ENCODE measurements around the gene SF3B1. TPM values are rescaled to one million over a fixed set of nuclear protein-coding genes. Genes with fewer than 3 reads are reported as not detected.
"Not testable (repeated sequence)": the region's sequence is repeated elsewhere in the genome, so short reads cannot be mapped to it uniquely, and the experiment has no call there.

Gene SF3B1
- total RNA-seq, 1 donor from 2014 or later: 787 TPM

GRCh38 chr2:197435598-197436420 lies 981 bp upstream of the SF3B1 start:
- peak overlapping the region; percentile 85 for H3K4me2 ChIP-seq
- peak overlapping the region; percentile 73 for H3K9ac ChIP-seq
- H2AFZ ChIP-seq (replicated peaks): peak overlapping the region; percentile 40
- no peak overlapping the region for H3K27ac ChIP-seq
- Mint-ChIP-seq H3K9me3 (no peaks in the 10 kb centered on the region), H3K4me3 (peak overlapping the region; percentile 94), H3K27me3 (ENCODE audit: insufficient read depth, low read depth) (no peaks in the 10 kb centered on the region), H3K27ac (peak overlapping the region; percentile 80), H3K36me3 (peaks cover 10% of the 10 kb centered on the region), H3K4me1 (peaks cover 25% of the 10 kb centered on the region)
- H3K9me3 ChIP-seq (ENCODE audit: low read depth): no peaks in the 10 kb centered on the region
- DNase-seq (ENCODE audit: low spot score): no peak
- H3K4me1 ChIP-seq: peaks cover 12% of the 10 kb centered on the region
- H3K27me3 ChIP-seq: no peaks in the 10 kb centered on the region
- H3F3A ChIP-seq (ENCODE audit: low read depth): no peaks in the 10 kb centered on the region
- peak overlapping the region; percentile 96 for H3K4me3 ChIP-seq
- no peaks in the 10 kb centered on the region for H3K36me3 ChIP-seq
- no peak for TF ChIP-seq EZH2phosphoT487 (IDR thresholded peaks at IDR 0.05)
- TF ChIP-seq, protein P1, sequence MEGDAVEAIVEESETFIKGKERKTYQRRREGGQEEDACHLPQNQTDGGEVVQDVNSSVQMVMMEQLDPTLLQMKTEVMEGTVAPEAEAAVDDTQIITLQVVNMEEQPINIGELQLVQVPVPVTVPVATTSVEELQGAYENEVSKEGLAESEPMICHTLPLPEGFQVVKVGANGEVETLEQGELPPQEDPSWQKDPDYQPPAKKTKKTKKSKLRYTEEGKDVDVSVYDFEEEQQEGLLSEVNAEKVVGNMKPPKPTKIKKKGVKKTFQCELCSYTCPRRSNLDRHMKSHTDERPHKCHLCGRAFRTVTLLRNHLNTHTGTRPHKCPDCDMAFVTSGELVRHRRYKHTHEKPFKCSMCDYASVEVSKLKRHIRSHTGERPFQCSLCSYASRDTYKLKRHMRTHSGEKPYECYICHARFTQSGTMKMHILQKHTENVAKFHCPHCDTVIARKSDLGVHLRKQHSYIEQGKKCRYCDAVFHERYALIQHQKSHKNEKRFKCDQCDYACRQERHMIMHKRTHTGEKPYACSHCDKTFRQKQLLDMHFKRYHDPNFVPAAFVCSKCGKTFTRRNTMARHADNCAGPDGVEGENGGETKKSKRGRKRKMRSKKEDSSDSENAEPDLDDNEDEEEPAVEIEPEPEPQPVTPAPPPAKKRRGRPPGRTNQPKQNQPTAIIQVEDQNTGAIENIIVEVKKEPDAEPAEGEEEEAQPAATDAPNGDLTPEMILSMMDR (IDR thresholded peaks at IDR 0.05): no peak
- no peak for TF ChIP-seq EZH2 (IDR thresholded peaks at IDR 0.05)
- H4K20me1 ChIP-seq (ENCODE audit: low read depth): peaks cover 37% of the 10 kb centered on the region
- peaks cover 52% of the 10 kb centered on the region for H3K79me2 ChIP-seq (ENCODE audit: low read depth)

- peaks cover 27% of the 10 kb centered on the region for H3K4me1 Mint-ChIP-seq
- no peak for DNase-seq (ENCODE audit: low spot score)
Observed at GRCh38 chr2:197433780-197434438, 919 bp downstream of the SF3B1 start.

DNA sequence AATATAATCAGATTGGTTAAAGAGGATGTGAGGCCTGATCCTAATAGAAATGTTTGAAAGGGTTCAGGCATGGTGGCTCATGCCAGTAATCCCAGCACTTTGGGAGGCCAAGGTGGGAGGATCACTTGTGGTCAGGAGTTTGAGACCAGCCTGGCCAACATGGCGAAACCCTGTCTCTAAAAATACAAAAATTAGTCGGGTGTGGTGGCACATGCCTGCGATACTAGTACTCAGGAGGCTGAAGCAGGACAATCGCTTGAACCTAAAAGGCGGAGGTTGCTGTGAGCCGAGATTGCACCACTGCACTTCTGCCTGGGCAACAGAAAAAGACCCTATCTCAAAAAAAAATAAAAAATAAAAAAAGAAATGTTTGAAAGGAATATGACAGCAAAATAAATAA lies 2.3 kb downstream of the SF3B1 start:
- not testable (repeated sequence) for H3K27ac ChIP-seq; H3K9ac ChIP-seq; H2AFZ ChIP-seq (replicated peaks); H3K27me3 Mint-ChIP-seq (ENCODE audit: insufficient read depth, low read depth); H3F3A ChIP-seq (ENCODE audit: low read depth); H3K27ac Mint-ChIP-seq; H3K9me3 ChIP-seq (ENCODE audit: low read depth); DNase-seq (ENCODE audit: low spot score); H3K27me3 ChIP-seq; H3K9me3 Mint-ChIP-seq; H3K36me3 ChIP-seq
- Histone ChIP-seq H4K20me1 (ENCODE audit: low read depth) (peaks cover 70% of the 10 kb centered on the region), H3K79me2 (ENCODE audit: low read depth) (peaks cover 85% of the 10 kb centered on the region), H3K4me2 (peak overlapping the region; percentile 90), H3K4me1 (peaks cover 12% of the 10 kb centered on the region), H3K4me3 (peak overlapping the region; percentile 96)
- Mint-ChIP-seq H3K4me1 (peaks cover 27% of the 10 kb centered on the region), H3K4me3 (peak overlapping the region; percentile 94), H3K36me3 (peaks cover 18% of the 10 kb centered on the region)

More at GRCh38 chr2:197433780-197434438, 919 bp downstream of the SF3B1 start:
- TF ChIP-seq EZH2phosphoT487 (IDR thresholded peaks at IDR 0.05) (no peak), EZH2 (IDR thresholded peaks at IDR 0.05) (no peak)
- TF ChIP-seq, protein P1 (IDR thresholded peaks at IDR 0.05): no peak
- no peaks in the 10 kb centered on the region for H3K36me3 ChIP-seq
- peaks cover 12% of the 10 kb centered on the region for H3K4me1 ChIP-seq
- H3K9me3 Mint-ChIP-seq: no peaks in the 10 kb centered on the region
- H3K27ac Mint-ChIP-seq: peak overlapping the region; percentile 80
- H3K9ac ChIP-seq: peak overlapping the region; percentile 98
- H3K4me3 ChIP-seq: peak overlapping the region; percentile 96
- H4K20me1 ChIP-seq (ENCODE audit: low read depth): peaks cover 56% of the 10 kb centered on the region
- peak overlapping the region; percentile 94 for H3K4me3 Mint-ChIP-seq
- H3F3A ChIP-seq (ENCODE audit: low read depth): no peaks in the 10 kb centered on the region
- no peaks in the 10 kb centered on the region for H3K27me3 ChIP-seq
- no peak overlapping the region for H2AFZ ChIP-seq (replicated peaks)
- no peaks in the 10 kb centered on the region for H3K9me3 ChIP-seq (ENCODE audit: low read depth)
- H3K79me2 ChIP-seq (ENCODE audit: low read depth): peaks cover 71% of the 10 kb centered on the region
- H3K27ac ChIP-seq: peak overlapping the region; percentile 93
- H3K27me3 Mint-ChIP-seq (ENCODE audit: insufficient read depth, low read depth): no peaks in the 10 kb centered on the region
- peaks cover 16% of the 10 kb centered on the region for H3K36me3 Mint-ChIP-seq
- H3K4me2 ChIP-seq: peak overlapping the region; percentile 90

All from neural progenitor cell (in vitro differentiated cells).